ENCODE data around the gene HOOK2.

GRCh38 chr19:12777217-12778016 lies 2.1 kb upstream of the HOOK2 start:
- TF ChIP-seq EZH2 (IDR thresholded peaks at IDR 0.05) (no peak), POLR2AphosphoS5 (IDR thresholded peaks at IDR 0.05; ENCODE audit: borderline replicate concordance, low read depth, low read length) (no peak), FOXP2 (optimal IDR thresholded peaks at IDR 0.05; ENCODE audit: control extremely low read depth, extremely low read length, insufficient read depth) (no peak)
